Breast epithelium (tissue), 3 donors: Measurements from ENCODE around the gene SPATA25.

Source experiments
- POLR2A ChIP-seq: fragments of 450-650 bp; IDR thresholded peaks from one replicate; pipeline ENCODE4 v1.6.1; 2016; ENCODE audit warnings: antibody characterized with exemption, mild to moderate bottlenecking, moderate library complexity
- POLR2AphosphoS5 ChIP-seq, 3 donors: sonication (generic); formaldehyde crosslinking; IDR thresholded peaks; one replicate each; pipeline ENCODE4 v1.6.1; 2017; ENCODE audit warnings: antibody characterized with exemption in 3 of 3
- TF ChIP-seq, protein P1 (sequence below), 3 donors: fragments of 450-650 bp; IDR thresholded peaks; one replicate each; pipeline ENCODE4 v1.5.1; 2016 to 2017; ENCODE audit warnings: antibody characterized with exemption in 3 of 3, mild to moderate bottlenecking in 3 of 3, moderate library complexity in 3 of 3

DNA sequence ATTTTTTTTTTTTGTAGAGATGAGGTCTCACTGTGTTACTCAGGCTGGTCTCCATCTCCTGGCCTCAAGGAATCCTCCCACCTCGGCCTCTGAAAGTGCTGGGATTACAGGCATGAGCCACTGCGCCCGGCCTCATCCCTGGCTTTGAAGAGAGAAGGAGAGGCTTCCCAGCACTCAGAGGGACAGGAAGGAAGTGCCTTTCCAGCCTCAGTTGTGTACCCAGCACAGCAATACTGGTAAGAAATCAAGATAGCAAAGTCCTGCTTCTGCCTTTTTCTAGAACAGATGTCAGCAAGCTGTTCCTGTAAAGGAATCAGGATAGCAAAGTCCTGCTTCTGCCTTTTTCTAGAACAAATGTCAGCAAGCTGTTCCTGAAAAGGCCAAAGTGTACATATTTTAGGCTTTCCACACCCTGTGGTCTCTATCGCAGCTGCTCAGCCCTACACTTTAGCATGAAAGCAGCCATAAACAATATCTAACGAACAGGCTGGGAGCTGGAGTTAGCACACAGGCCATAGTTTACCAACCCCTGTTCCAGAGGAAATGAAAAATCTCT, 30.8 kb upstream of the SPATA25 start:
- no peak for TF ChIP-seq POLR2A
- TF ChIP-seq, protein P1, sequence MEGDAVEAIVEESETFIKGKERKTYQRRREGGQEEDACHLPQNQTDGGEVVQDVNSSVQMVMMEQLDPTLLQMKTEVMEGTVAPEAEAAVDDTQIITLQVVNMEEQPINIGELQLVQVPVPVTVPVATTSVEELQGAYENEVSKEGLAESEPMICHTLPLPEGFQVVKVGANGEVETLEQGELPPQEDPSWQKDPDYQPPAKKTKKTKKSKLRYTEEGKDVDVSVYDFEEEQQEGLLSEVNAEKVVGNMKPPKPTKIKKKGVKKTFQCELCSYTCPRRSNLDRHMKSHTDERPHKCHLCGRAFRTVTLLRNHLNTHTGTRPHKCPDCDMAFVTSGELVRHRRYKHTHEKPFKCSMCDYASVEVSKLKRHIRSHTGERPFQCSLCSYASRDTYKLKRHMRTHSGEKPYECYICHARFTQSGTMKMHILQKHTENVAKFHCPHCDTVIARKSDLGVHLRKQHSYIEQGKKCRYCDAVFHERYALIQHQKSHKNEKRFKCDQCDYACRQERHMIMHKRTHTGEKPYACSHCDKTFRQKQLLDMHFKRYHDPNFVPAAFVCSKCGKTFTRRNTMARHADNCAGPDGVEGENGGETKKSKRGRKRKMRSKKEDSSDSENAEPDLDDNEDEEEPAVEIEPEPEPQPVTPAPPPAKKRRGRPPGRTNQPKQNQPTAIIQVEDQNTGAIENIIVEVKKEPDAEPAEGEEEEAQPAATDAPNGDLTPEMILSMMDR (IDR thresholded peaks at IDR 0.05), result no peak
- no peak for TF ChIP-seq POLR2AphosphoS5 (IDR thresholded peaks at IDR 0.05)
